GM12801 (cell line): ENCODE results near the gene AGK.

ENCODE experiments used
- TF ChIP-seq, protein P1 (sequence below): IDR thresholded peaks from one replicate; pipeline ENCODE4 v1.5.1; 2011; ENCODE audit warnings: control low read depth; ENCODE audit not compliant: insufficient read length; ENCODE audit errors: extremely low read depth

Gene AGK

DNA sequence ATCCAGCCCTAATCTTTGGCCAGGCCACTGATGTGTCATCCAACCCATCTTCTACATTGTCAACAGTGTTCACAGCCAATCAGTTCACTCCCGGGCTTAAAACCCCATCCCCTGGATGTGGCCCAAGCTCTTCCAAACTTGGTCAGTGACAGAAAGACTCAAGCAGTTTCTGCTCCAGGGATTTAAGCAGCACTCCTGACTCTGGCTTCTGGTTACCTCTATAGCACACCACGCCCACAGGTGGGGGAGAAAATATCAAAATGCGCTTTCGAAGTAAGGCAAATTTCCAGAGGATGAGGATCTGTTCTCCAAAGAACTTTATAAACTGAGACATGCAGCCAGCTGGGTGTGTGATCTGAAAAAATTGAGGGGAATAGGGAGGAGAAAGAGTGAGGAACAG is 114.9 kb downstream of the AGK start:
- TF ChIP-seq, protein P1, sequence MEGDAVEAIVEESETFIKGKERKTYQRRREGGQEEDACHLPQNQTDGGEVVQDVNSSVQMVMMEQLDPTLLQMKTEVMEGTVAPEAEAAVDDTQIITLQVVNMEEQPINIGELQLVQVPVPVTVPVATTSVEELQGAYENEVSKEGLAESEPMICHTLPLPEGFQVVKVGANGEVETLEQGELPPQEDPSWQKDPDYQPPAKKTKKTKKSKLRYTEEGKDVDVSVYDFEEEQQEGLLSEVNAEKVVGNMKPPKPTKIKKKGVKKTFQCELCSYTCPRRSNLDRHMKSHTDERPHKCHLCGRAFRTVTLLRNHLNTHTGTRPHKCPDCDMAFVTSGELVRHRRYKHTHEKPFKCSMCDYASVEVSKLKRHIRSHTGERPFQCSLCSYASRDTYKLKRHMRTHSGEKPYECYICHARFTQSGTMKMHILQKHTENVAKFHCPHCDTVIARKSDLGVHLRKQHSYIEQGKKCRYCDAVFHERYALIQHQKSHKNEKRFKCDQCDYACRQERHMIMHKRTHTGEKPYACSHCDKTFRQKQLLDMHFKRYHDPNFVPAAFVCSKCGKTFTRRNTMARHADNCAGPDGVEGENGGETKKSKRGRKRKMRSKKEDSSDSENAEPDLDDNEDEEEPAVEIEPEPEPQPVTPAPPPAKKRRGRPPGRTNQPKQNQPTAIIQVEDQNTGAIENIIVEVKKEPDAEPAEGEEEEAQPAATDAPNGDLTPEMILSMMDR, result no peak

- TF ChIP-seq, protein P1, result no peak
Measured at GRCh38 chr7:141668853-141669252, 117.6 kb downstream of the AGK start.

DNA sequence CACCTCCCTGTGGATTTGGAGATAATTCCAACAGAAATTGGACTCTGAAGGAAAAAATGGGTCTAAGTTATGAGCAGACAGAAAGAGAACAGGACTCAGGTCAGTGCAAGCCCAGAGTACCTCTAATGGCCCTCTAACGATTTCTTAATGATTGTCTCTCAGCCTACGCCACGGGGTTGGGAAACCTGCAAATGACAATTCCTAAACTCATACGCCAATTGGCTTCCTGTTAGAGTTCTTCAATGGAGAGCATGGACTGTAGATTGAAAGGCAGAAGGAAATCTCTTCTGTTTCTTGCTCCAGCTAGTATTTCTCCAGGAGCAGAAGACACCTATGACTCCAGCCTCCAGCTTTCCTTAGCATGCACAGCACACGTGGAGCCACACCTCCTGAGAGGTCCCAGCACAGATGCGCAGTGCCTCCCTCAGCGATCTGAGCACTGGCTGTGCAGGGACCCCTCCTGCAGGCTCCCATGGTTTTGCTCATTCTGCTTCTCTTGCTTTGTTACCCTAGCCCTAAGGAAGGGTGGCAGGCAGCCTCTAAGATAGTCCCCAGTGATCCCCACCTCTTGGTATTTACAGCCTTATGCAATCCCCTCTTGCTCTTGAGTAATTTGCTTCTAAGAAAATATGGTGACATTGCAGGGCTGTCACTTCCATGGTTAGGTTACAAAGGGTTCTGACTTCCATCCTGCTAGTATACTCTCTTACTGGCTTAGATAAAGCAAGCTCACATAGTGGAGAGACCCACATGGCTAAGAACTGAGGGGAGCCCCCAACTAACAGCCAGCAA is 120.7 kb downstream of the AGK start:
- TF ChIP-seq, protein P1, result no peak

GRCh38 chr7:141673346-141673745 is 122.1 kb downstream of the AGK start:
- TF ChIP-seq, protein P1, result no peak

GRCh38 chr7:141674171-141674671 is 123.0 kb downstream of the AGK start:
- TF ChIP-seq, protein P1, result no peak

DNA sequence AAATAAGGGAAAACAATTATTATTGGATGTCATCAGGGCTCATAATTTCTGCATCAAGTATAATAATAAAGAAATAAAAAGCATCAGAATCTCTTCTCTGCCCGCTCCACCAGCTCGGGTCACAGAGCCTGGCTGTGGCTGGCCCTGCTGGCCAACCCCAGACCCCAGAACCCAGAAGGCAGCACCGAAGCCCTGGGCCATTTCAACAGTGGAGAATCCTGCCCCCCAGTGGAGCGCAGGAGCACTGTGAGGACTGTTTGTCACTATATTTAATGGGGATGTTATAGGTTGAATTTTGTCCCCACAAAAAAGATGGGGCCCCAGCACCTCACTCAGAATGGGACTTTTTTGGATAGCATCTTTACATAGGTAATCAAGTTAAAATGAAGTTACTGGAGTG is 123.5 kb downstream of the AGK start:
- TF ChIP-seq, protein P1, result no peak

DNA sequence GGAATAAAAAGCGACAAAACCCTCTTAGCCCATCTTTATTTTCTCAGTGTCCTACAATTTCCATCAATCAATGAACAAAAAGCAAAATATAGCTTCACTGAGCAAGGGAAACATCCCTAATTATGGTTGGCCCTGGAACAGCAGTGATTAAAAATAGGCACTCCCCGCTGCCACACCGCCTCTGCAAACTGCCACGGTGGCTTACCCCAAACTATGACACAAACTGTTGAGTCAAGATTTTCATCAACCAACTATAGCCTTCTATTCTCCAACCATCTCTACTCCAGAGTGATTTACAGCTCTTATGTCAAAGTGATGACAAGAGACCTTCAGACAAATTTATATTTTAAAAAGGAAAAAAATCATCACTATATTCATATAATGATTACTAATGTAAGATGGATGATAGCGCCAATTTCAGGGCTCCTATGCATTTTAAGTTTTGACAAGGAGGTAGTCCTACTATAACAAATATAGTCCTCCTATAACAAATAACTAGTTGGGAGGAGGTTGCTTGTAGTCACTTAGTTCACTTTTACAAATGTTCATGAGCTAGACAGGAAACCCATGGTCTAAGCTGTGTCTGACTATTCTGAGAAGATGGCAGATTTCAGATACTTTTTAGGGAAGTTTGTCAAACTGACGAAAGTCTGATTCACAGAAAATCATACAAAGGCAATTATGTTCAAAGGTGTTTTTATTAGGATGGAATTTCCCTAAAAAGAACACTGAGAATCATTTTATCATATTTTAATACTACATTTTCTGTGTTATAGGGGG is 124.4 kb downstream of the AGK start:
- TF ChIP-seq, protein P1, result no peak
